ENCODE measurements around the gene ADAM22. TPM values are rescaled to one million over a fixed set of nuclear protein-coding genes. Genes with fewer than 3 reads are reported as not detected.

Gene ADAM22
- total and polyA plus RNA-seq, 2 donors (not counting 1 experiment from before 2014, with no cell fraction given): 0.18 to 0.66 TPM

DNA sequence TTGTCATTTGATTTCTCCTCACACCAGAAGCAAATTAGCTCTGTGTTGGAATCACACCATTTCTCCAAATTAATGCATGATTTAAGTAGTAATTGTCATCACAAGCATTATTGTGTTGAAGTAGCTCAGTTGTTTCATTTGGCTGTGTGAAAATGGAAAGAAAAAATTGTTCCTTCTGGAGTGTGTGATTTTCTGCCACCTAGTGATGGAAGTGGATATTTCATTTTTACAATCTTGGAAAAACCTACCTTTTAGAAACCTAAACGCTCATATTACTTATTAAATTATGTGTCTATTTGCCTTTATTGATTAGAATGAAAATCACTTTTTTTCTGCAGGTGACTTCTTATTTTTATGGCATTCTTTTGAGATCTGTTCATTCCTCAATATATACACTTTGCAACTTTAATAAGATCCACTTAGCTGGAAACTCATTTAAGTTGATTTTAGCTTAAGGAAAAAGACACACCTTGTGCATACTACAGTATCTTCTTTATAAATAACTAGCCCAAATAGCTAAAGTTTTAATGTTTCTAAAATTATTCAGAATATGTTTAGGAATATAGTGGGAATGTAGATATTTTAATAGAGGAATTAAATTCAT lies 235.8 kb downstream of the ADAM22 start:
- no peak overlapping the region for H3K4me2 ChIP-seq (ENCODE audit: extremely low read depth, insufficient read depth, low read length)
- H2AFZ ChIP-seq (ENCODE audit: low read length): no peak overlapping the region
- DNase-seq (ENCODE audit: low read depth in 2 of 2): peak in 1 of 2 donors; percentile 24
- H3K27ac ChIP-seq (ENCODE audit: insufficient read depth, low read length): no peak overlapping the region
- H3K9me3 ChIP-seq (ENCODE audit: control insufficient read depth, insufficient read depth, low read depth, low read length): no peaks in the 10 kb centered on the region
- H3K4me3 ChIP-seq (replicated peaks in 1 of 4; ENCODE audit: control extremely low read depth in 1 of 4, insufficient read depth in 1 of 4, low read depth in 3 of 4, low read length in 4 of 4): no peak overlapping the region
- H3K9ac ChIP-seq (ENCODE audit: insufficient read depth, low read length): no peak overlapping the region
- no peaks in the 10 kb centered on the region for H3K27me3 ChIP-seq (ENCODE audit: control insufficient read depth, insufficient read depth, low read length)
- TF ChIP-seq, protein P1, sequence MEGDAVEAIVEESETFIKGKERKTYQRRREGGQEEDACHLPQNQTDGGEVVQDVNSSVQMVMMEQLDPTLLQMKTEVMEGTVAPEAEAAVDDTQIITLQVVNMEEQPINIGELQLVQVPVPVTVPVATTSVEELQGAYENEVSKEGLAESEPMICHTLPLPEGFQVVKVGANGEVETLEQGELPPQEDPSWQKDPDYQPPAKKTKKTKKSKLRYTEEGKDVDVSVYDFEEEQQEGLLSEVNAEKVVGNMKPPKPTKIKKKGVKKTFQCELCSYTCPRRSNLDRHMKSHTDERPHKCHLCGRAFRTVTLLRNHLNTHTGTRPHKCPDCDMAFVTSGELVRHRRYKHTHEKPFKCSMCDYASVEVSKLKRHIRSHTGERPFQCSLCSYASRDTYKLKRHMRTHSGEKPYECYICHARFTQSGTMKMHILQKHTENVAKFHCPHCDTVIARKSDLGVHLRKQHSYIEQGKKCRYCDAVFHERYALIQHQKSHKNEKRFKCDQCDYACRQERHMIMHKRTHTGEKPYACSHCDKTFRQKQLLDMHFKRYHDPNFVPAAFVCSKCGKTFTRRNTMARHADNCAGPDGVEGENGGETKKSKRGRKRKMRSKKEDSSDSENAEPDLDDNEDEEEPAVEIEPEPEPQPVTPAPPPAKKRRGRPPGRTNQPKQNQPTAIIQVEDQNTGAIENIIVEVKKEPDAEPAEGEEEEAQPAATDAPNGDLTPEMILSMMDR (conservative IDR thresholded peaks at IDR 0.05 in 1 of 2, IDR thresholded peaks at IDR 0.05 in 1 of 2; ENCODE audit: low read depth in 1 of 2, low read length in 2 of 2): peak; percentile 37 to 62
- no peak for TF ChIP-seq EZH2 (IDR thresholded peaks at IDR 0.05; ENCODE audit: low read length, missing control alignments)
- no peaks in the 10 kb centered on the region for H4K20me1 ChIP-seq (ENCODE audit: control insufficient read depth, extremely low read depth, insufficient read depth, low read length)
- no peaks in the 10 kb centered on the region for H3K79me2 ChIP-seq (ENCODE audit: control insufficient read depth, insufficient read depth, low read length)
- H3K36me3 ChIP-seq (ENCODE audit: control insufficient read depth, insufficient read depth, low read length): no peaks in the 10 kb centered on the region
- H3K4me1 ChIP-seq (ENCODE audit: control insufficient read depth, extremely low read depth, insufficient read depth, low read length): no peaks in the 10 kb centered on the region

DNA sequence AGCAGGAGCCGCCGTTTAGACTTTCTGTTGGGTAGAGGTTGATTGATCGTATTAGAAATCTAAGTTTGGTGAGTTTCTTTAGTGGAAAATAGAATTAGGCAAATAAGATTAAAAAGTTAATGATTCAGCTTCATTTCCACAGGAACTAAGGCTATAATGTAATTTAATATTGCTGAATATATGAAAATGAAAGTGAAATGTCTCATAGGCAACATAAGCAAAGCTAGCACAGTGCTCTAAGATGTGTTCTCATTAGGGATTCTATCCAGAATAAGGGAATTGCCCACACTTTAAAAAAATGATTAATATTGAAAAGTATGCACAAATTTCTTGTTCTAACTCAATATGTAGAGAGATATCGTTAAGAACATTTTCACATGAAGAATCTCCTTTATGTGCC lies 238.8 kb downstream of the ADAM22 start:
- Histone ChIP-seq H3K9ac (ENCODE audit: insufficient read depth, low read length) (no peak overlapping the region), H3K4me1 (ENCODE audit: control insufficient read depth, extremely low read depth, insufficient read depth, low read length) (no peaks in the 10 kb centered on the region), H2AFZ (ENCODE audit: low read length) (no peak overlapping the region), H3K4me2 (ENCODE audit: extremely low read depth, insufficient read depth, low read length) (no peak overlapping the region), H3K27ac (ENCODE audit: insufficient read depth, low read length) (no peak overlapping the region), H3K36me3 (ENCODE audit: control insufficient read depth, insufficient read depth, low read length) (no peaks in the 10 kb centered on the region), H3K79me2 (ENCODE audit: control insufficient read depth, insufficient read depth, low read length) (no peaks in the 10 kb centered on the region), H3K27me3 (ENCODE audit: control insufficient read depth, insufficient read depth, low read length) (no peaks in the 10 kb centered on the region), H3K9me3 (ENCODE audit: control insufficient read depth, insufficient read depth, low read depth, low read length) (no peaks in the 10 kb centered on the region), H4K20me1 (ENCODE audit: control insufficient read depth, extremely low read depth, insufficient read depth, low read length) (no peaks in the 10 kb centered on the region), H3K4me3 (replicated peaks in 1 of 4; ENCODE audit: control extremely low read depth in 1 of 4, insufficient read depth in 1 of 4, low read depth in 3 of 4, low read length in 4 of 4) (no peak overlapping the region)
- TF ChIP-seq, protein P1 (conservative IDR thresholded peaks at IDR 0.05 in 1 of 2, IDR thresholded peaks at IDR 0.05 in 1 of 2; ENCODE audit: low read depth in 1 of 2, low read length in 2 of 2): no peak
- TF ChIP-seq EZH2 (IDR thresholded peaks at IDR 0.05; ENCODE audit: low read length, missing control alignments): no peak
- no peak for DNase-seq (ENCODE audit: low read depth in 2 of 2)

DNA sequence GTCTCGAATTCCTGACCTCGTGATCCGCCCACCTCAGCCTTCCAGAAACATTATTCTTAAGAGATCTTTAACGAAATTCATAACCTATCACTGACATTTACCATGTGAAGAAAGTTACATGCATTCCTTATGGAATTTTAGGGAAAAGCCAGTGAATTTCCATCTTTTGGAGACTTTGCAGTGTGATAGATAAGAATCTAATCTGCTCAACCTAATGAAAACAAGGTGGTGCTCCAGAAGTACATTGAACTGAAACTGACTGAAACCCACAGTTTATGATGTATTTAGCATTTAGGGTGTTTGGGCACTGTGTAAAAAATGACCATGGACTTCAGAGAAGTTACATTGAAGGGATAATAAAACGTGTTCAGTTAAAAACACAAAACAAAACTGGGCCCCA lies 242.1 kb downstream of the ADAM22 start:
- H4K20me1 ChIP-seq (ENCODE audit: control insufficient read depth, extremely low read depth, insufficient read depth, low read length): no peaks in the 10 kb centered on the region
- no peak overlapping the region for H3K27ac ChIP-seq (ENCODE audit: insufficient read depth, low read length)
- no peak overlapping the region for H2AFZ ChIP-seq (ENCODE audit: low read length)
- H3K9ac ChIP-seq (ENCODE audit: insufficient read depth, low read length): no peak overlapping the region
- no peak overlapping the region for H3K4me2 ChIP-seq (ENCODE audit: extremely low read depth, insufficient read depth, low read length)
- H3K9me3 ChIP-seq (ENCODE audit: control insufficient read depth, insufficient read depth, low read depth, low read length): no peaks in the 10 kb centered on the region
- no peak for TF ChIP-seq EZH2 (IDR thresholded peaks at IDR 0.05; ENCODE audit: low read length, missing control alignments)
- TF ChIP-seq, protein P1 (conservative IDR thresholded peaks at IDR 0.05 in 1 of 2, IDR thresholded peaks at IDR 0.05 in 1 of 2; ENCODE audit: low read depth in 1 of 2, low read length in 2 of 2): no peak
- no peak overlapping the region for H3K4me3 ChIP-seq (replicated peaks in 1 of 4; ENCODE audit: control extremely low read depth in 1 of 4, insufficient read depth in 1 of 4, low read depth in 3 of 4, low read length in 4 of 4)
- no peaks in the 10 kb centered on the region for H3K36me3 ChIP-seq (ENCODE audit: control insufficient read depth, insufficient read depth, low read length)
- no peaks in the 10 kb centered on the region for H3K27me3 ChIP-seq (ENCODE audit: control insufficient read depth, insufficient read depth, low read length)
- H3K79me2 ChIP-seq (ENCODE audit: control insufficient read depth, insufficient read depth, low read length): no peaks in the 10 kb centered on the region
- H3K4me1 ChIP-seq (ENCODE audit: control insufficient read depth, extremely low read depth, insufficient read depth, low read length): no peaks in the 10 kb centered on the region
- no peak for DNase-seq (ENCODE audit: low read depth in 2 of 2)
